BLaER1 treated with 17β-estradiol and CSF1 and Interleukin-3, amounts not matched to agents 10 nM and 100 nM (cell line): ENCODE results near the gene DRAXIN.

ENCODE experiments used
- H3K27ac ChIP-seq, 11 experiments: shearing (Covaris generic); formaldehyde crosslinking; 2 replicates each; pipeline ENCODE4 v1.8.1; 2022
- H3K27me3 ChIP-seq, 11 experiments: shearing (Covaris generic); formaldehyde crosslinking; 2 replicates each; pipeline ENCODE4 v1.8.1; 2022
- H3K36me3 ChIP-seq, 11 experiments: shearing (Covaris generic); formaldehyde crosslinking; 2 replicates each; pipeline ENCODE4 v1.8.1; 2022
- H3K4me1 ChIP-seq, 10 experiments: shearing (Covaris generic); formaldehyde crosslinking; 2 replicates each; pipeline ENCODE4 v1.8.1; 2022
- H3K4me2 ChIP-seq, 11 experiments: shearing (Covaris generic); formaldehyde crosslinking; 2 replicates each; pipeline ENCODE4 v1.8.1; 2022
- H3K4me3 ChIP-seq, 10 experiments: shearing (Covaris generic); formaldehyde crosslinking; 2 replicates each; pipeline ENCODE4 v1.8.1; 2022
- H3K9ac ChIP-seq, 11 experiments: shearing (Covaris generic); formaldehyde crosslinking; 2 replicates each; pipeline ENCODE4 v1.8.1; 2022
- H3K9me3 ChIP-seq, 11 experiments: shearing (Covaris generic); formaldehyde crosslinking; replicated peaks in 1 of 11; 2 replicates each; pipeline ENCODE4 v1.8.1; 2022
- H4K20me1 ChIP-seq, 11 experiments: shearing (Covaris generic); formaldehyde crosslinking; 2 replicates each; pipeline ENCODE4 v1.8.1; 2022
- Cebpa-rat ChIP-seq, 11 experiments: shearing (Covaris generic); IDR thresholded peaks; 2 replicates each; pipeline ENCODE4 v1.8.1; 2022

The DRAXIN gene

DNA sequence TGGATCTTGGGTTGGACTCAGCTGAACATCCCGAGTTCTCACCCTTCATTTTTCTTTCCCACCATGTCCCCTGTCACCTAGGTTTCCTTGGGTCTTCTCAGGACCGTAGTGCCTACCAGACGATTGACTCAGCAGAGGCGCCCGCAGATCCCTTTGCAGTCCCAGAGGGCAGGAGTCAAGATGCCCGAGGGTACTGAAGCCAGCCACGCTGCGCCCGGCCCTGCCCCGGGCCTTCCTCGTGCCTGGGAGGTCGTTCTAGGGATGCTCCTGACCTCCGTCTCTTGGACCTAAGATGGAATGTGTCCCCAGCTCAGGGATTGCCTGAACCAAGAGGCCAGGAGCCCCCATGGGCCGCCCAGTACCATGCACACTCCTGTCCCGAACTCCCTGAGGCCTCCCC is 58.5 kb downstream of the DRAXIN start:
- H3K36me3 ChIP-seq: peaks cover 0 to 66% (median 57%) of the 10 kb centered on the region in 11 experiments; a peak in 20 of 22 replicates
- peaks cover 34 to 66% (median 58%) of the 10 kb centered on the region in 10 experiments for H3K4me1 ChIP-seq
- H3K27ac ChIP-seq: peak overlapping the region in 2 of 11 experiments; percentile 2 to 64; a peak in 1 of 22 replicates
- H3K27me3 ChIP-seq: no peaks in the 10 kb centered on the region
- no peak overlapping the region for H3K4me2 ChIP-seq
- no peak overlapping the region for H3K4me3 ChIP-seq
- H3K9me3 ChIP-seq: no peaks in the 10 kb centered on the region
- H4K20me1 ChIP-seq: peaks cover 0 to 20% (median 0%) of the 10 kb centered on the region in 11 experiments; a peak in 5 of 22 replicates
- no peak for TF ChIP-seq Cebpa-rat (IDR thresholded peaks at IDR 0.05)
- 0 out of 22 replicates have a peak overlapping the region, but pooled peaks of 2 of the 11 experiments have one; percentile 15 to 41 for H3K9ac ChIP-seq

DNA sequence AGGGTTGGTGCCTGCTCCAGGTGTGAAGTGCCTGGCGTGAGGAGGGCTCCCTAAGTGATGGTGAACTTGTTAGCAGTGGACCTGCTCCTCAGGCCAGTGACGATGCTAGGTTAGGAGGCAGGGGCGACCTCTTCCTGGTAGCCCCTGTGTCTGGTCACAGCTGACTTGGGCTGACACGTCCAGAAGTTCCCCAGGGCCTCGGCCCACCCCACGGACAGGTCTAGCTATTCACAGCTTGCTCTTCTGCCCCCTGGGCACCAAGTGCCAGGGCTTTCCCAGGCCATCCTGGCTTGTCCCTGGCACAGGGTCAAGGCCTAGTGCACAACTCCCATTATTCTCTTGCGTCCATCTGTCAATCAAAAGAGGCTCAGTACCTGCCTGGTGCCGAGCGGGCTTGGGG is 59.6 kb downstream of the DRAXIN start:
- H3K9ac ChIP-seq: peak overlapping the region in 3 of 11 experiments; percentile 9 to 41 (median 32); a peak in 3 of 22 replicates
- no peak overlapping the region for H3K4me2 ChIP-seq
- peaks cover 27 to 56% (median 48%) of the 10 kb centered on the region in 10 experiments for H3K4me1 ChIP-seq
- H3K4me3 ChIP-seq: no peak overlapping the region
- no peak for TF ChIP-seq Cebpa-rat (IDR thresholded peaks at IDR 0.05)
- H3K9me3 ChIP-seq: no peaks in the 10 kb centered on the region
- H4K20me1 ChIP-seq: peaks cover 0 to 20% (median 0%) of the 10 kb centered on the region in 11 experiments; a peak in 3 of 22 replicates
- no peaks in the 10 kb centered on the region for H3K27me3 ChIP-seq
- peak overlapping the region in 1 of 11 experiments; percentile 11; a peak in 2 of 22 replicates for H3K27ac ChIP-seq
- peaks cover 0 to 55% (median 48%) of the 10 kb centered on the region in 11 experiments; a peak in 20 of 22 replicates for H3K36me3 ChIP-seq

DNA sequence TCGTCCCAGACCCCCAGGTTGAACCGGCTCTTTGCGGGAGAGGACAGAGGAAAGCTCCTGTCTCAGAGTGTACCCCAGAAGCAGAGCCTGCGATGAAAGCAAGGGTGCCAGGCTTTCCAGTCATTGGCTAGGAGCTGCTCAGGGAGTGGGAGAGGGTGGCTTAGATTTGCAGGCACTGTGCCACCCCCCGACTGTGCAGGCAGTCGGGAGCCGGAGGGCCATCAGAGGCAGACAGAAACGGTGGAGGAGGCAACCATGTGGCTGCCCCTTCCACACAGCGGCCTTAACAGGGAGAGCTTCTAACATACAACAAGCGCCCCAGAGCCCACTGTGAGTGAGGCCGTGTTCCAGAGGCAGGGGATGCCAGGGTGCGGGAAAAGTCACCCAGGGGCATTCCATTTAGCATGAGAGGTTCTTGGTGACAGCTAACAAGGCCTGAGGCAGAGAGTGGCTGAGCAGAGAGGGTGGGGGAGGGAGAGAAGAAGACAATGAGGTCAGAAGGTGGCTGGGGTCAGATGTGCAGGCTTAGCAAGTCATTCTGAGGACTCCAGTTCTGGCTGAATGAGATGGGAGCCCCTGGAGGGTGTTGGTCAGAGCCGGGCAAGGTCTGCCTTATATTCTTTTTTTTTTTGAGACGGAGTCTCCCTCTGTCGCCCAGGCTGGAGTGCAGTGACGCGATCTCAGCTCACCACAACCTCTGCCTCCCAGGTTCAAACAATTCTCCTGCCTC is 61.0 kb downstream of the DRAXIN start:
- Histone ChIP-seq H3K9ac (peak overlapping the region in 8 of 11 experiments; percentile 6 to 62 (median 46); a peak in 12 of 22 replicates), H3K36me3 (peaks cover 0 to 42% (median 35%) of the 10 kb centered on the region in 11 experiments; a peak in 20 of 22 replicates), H3K4me3 (no peak overlapping the region), H3K4me2 (peak overlapping the region; percentile 25 to 77 (median 60); a peak in 21 of 22 replicates), H4K20me1 (peaks cover 0 to 20% (median 0%) of the 10 kb centered on the region in 11 experiments; a peak in 2 of 22 replicates), H3K27ac (peak overlapping the region in 8 of 11 experiments; percentile 6 to 60 (median 34); a peak in 10 of 22 replicates), H3K27me3 (no peaks in the 10 kb centered on the region), H3K4me1 (peaks cover 21 to 42% (median 34%) of the 10 kb centered on the region in 10 experiments), H3K9me3 (no peaks in the 10 kb centered on the region)
- no peak for TF ChIP-seq Cebpa-rat (IDR thresholded peaks at IDR 0.05)

DNA sequence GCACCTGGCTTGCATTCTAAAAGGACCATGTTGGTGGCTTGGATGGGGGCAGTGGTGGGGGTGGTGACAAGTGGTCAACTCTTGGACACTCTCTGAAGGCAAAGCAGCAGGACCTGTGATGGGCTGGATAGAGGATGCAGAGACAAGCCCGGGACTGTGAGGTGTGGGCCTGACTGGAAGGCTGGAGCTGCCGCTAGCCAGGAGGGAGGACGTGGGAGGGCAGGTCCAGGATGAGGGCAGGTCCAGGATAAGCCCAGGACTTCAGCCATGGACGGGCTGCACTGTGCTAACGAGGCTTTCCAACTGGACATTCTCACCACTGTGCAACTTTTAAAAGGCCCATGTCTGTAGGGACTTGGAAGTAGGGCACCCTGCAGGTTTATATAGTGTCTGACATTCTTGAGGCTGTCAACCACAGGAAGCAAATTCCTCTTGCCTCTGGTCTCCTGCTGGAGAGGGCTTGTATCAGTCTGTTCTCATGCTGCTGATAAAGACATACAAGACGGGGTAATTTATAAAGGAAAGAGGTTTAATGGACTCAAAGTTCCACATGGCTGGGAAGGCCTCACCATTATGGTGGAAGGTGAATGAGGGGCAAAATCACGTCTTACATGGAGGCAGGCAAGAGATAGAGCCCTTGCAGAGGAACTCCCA is 62.2 kb downstream of the DRAXIN start:
- H3K36me3 ChIP-seq: peaks cover 0 to 30% (median 25%) of the 10 kb centered on the region in 11 experiments; a peak in 19 of 22 replicates
- H3K9ac ChIP-seq: no peak overlapping the region
- H3K4me3 ChIP-seq: no peak overlapping the region
- no peak for TF ChIP-seq Cebpa-rat (IDR thresholded peaks at IDR 0.05)
- H3K27me3 ChIP-seq: no peaks in the 10 kb centered on the region
- H3K4me1 ChIP-seq: peaks cover 13 to 31% (median 22%) of the 10 kb centered on the region in 10 experiments
- H4K20me1 ChIP-seq: peaks cover 0 to 20% (median 0%) of the 10 kb centered on the region in 11 experiments; a peak in 1 of 22 replicates
- H3K4me2 ChIP-seq: peak overlapping the region in 5 of 11 experiments; percentile 8 to 77 (median 68); a peak in 5 of 22 replicates
- H3K27ac ChIP-seq: no peak overlapping the region
- H3K9me3 ChIP-seq: no peaks in the 10 kb centered on the region

DNA sequence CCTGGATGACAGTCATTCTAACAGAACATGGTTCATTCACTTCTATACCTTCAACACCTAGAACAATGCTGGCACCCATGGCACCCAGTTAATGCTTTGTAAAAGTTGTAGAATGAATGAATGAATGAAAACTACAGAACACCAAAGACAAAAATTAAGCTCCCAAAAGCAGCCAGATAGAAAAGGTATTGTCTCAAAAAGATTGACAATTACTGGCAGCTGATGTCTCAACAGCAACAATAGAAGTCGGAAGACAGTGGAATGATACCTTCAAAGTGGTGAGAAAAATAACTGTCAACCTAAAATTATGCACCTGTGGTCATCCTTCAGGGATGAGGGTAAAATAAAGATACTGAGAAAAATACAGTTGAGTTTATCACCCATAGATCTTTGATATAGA is 65.5 kb downstream of the DRAXIN start:
- Histone ChIP-seq H3K9me3 (no peaks in the 10 kb centered on the region), H3K36me3 (no peaks in the 10 kb centered on the region), H3K4me3 (no peak overlapping the region), H3K27me3 (peaks cover 0 to 8% (median 6%) of the 10 kb centered on the region in 11 experiments; a peak in 16 of 22 replicates), H4K20me1 (peaks cover 0 to 7% (median 0%) of the 10 kb centered on the region in 11 experiments; a peak in 1 of 22 replicates), H3K27ac (no peak overlapping the region), H3K9ac (no peak overlapping the region), H3K4me2 (no peak overlapping the region), H3K4me1 (peaks cover 7 to 23% (median 14%) of the 10 kb centered on the region in 10 experiments; a peak in 19 of 20 replicates)
- no peak for TF ChIP-seq Cebpa-rat (IDR thresholded peaks at IDR 0.05)

DNA sequence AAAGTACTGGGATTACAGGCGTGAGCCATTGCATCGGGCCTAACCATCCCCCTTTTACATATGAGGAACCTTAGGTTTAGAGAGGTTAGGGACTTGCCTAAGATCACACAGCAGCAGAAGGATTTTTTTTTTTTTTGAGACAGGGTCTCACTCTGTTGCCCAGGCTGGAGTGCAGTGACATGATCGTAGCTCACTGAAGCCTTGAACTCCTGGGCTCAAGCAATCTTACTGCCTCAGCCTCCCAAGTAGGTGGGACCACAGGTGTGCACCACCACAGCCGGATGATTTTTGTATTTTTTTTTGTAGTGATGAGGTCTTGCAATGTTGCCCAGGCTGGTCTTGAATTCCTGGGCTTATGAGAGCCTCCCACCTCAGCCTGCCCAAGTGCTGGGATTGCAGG is 68.3 kb downstream of the DRAXIN start:
- no peak for TF ChIP-seq Cebpa-rat (IDR thresholded peaks at IDR 0.05)
- Histone ChIP-seq H3K9me3 (no peaks in the 10 kb centered on the region), H3K4me1 (peaks cover 0 to 10% (median 0%) of the 10 kb centered on the region in 10 experiments; a peak in 1 of 20 replicates), H3K4me2 (no peak overlapping the region), H3K27me3 (peaks cover 0 to 13% (median 9%) of the 10 kb centered on the region in 11 experiments; a peak in 16 of 22 replicates), H4K20me1 (no peaks in the 10 kb centered on the region), H3K36me3 (no peaks in the 10 kb centered on the region), H3K27ac (no peak overlapping the region), H3K9ac (no peak overlapping the region), H3K4me3 (no peak overlapping the region)

DNA sequence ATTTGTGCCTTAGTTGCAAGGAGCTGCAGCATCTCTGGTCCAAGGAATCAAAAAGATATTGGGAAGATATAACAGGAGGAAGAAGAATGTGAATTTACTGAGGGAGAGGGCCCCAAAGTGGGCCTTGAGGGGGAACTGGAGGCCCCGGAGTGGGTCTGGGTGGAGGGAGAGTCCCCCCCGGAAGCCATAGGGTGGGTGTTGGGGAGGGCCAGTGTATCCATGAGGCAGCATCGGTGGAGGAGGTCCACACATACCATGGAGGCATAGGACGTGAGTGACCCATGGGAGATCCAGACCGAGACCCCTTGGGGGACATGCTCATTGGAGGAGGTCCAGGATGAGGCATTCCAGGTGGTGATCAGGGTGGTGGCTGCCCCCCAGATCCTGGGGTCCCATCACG is 69.8 kb downstream of the DRAXIN start:
- Histone ChIP-seq H3K4me1 (peaks cover 0 to 10% (median 0%) of the 10 kb centered on the region in 10 experiments; a peak in 1 of 20 replicates), H3K27me3 (peaks cover 0 to 13% (median 9%) of the 10 kb centered on the region in 11 experiments; a peak in 16 of 22 replicates), H3K4me2 (no peak overlapping the region; a peak in 1 of 22 replicates), H3K36me3 (no peaks in the 10 kb centered on the region), H3K9ac (no peak overlapping the region), H3K9me3 (no peaks in the 10 kb centered on the region), H3K27ac (no peak overlapping the region), H3K4me3 (no peak overlapping the region), H4K20me1 (no peaks in the 10 kb centered on the region; a peak in 1 of 22 replicates)
- TF ChIP-seq Cebpa-rat (IDR thresholded peaks at IDR 0.05): no peak

DNA sequence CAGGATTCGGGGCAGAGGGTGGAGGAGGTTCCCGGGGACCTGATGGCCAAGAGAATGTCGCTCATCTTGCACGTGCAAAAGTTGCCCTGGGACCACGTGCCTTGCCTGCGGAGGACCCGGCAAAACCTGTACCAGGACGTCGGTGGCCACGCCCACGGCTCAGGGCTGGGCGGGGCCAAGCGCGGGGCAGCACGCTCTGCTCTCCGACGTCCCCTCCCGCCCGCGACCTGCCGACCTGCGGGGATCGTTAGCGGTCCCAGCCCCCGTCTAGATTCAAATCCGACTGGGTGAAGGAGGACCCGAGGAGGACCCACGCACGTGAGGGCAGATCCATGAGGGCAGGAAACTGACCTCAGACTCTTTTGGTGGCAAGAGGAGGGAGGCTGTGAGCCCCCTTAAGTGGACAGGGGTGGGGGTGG is 70.5 kb downstream of the DRAXIN start, which contains the start of gene C1orf167:
Gene C1orf167, plus strand, starts transcription at position 206 of the 419 bp plus-strand sequence. CDS start 2,208 bp downstream, outside the sequence.
- Histone ChIP-seq H3K4me1 (peaks cover 0 to 10% (median 0%) of the 10 kb centered on the region in 10 experiments; a peak in 1 of 20 replicates), H3K4me2 (peak within 1 kb of the TSS; percentile 22 to 61 (median 46); a peak in 18 of 22 replicates), H4K20me1 (no peaks in the 10 kb centered on the region; a peak in 1 of 22 replicates), H3K27ac (no peak within 1 kb of the TSS), H3K9me3 (no peaks in the 10 kb centered on the region), H3K27me3 (peaks cover 0 to 13% (median 9%) of the 10 kb centered on the region in 11 experiments; a peak in 16 of 22 replicates), H3K4me3 (no peak within 1 kb of the TSS), H3K9ac (no peak within 1 kb of the TSS; a peak in 3 of 22 replicates), H3K36me3 (no peaks in the 10 kb centered on the region)
- TF ChIP-seq Cebpa-rat (IDR thresholded peaks at IDR 0.05): no peak
